Peyer's patch (tissue), 4 donors: ENCODE data around the gene ZDHHC3.

Experiments
- CTCF ChIP-seq, 6 experiments: fragments of 450-650 bp in 4 of 6; fragments of 200-600 bp in 2 of 6; sonication (generic) in 1 of 6; IDR thresholded peaks; one replicate each; pipeline ENCODE4 v1.5.1; 2017 to 2019; ENCODE audit warnings: antibody characterized with exemption in 6 of 6, mild to moderate bottlenecking in 3 of 6, moderate library complexity in 1 of 6
- POLR2A ChIP-seq, 2 donors: fragments of 450-650 bp; IDR thresholded peaks; one replicate each; pipeline ENCODE4 v1.5.1; 2017; ENCODE audit warnings: antibody characterized with exemption in 2 of 2, mild to moderate bottlenecking in 2 of 2, moderate library complexity in 2 of 2

GRCh38 chr3:44890258-44890657 lies 85.7 kb downstream of the ZDHHC3 start:
- no peak for TF ChIP-seq POLR2A (IDR thresholded peaks at IDR 0.05)
- no peak for TF ChIP-seq CTCF (IDR thresholded peaks at IDR 0.05)
